A549 (cell line): Measurements from ENCODE around the gene PTP4A2.

Source experiments
- CTCF ChIP-seq: fragments of >200 bp; sonication (Bioruptor Twin); formaldehyde crosslinking; IDR thresholded peaks from 3 replicates; pipeline ENCODE4 v1.5.1; 2016
- EP300 ChIP-seq, 2 experiments: fragments of >200 bp; sonication (Bioruptor Twin); formaldehyde crosslinking; IDR thresholded peaks; 2 replicates in 1 of 2; 3 replicates in 1 of 2; pipeline ENCODE4 v1.6.1; 2016 to 2017
- FOSL2 ChIP-seq, 2 experiments: fragments of 450-650 bp in 1 of 2; fragments of >200 bp in 1 of 2; sonication (Bioruptor Twin) in 1 of 2; formaldehyde crosslinking; IDR thresholded peaks; 2 replicates each; pipeline versions ENCODE4 v1.5.0 to v1.6.1; 2016 to 2020; ENCODE audit warnings: mild to moderate bottlenecking in 1 of 2, moderate library complexity in 1 of 2
- JUNB ChIP-seq: fragments of >200 bp; sonication (Bioruptor Twin); formaldehyde crosslinking; IDR thresholded peaks from 2 replicates; pipeline ENCODE4 v1.6.1; 2016

- TF ChIP-seq CTCF (no peak), FOSL2 (IDR thresholded peaks at IDR 0.05) (no peak), FOSL2 (CRISPR knock-in tag; IDR thresholded peaks at IDR 0.05) (no peak), EP300 (IDR thresholded peaks at IDR 0.05) (no peak), JUNB (no peak)
Observed at GRCh38 chr1:31878058-31878457, 60.1 kb downstream of the PTP4A2 start.
